Testis (tissue), 2 donors: ENCODE data around the gene TNFRSF8.

Source experiments
- CTCF ChIP-seq, 3 experiments: fragments of 450-650 bp in 2 of 3; fragments of 200-600 bp in 1 of 3; sonication (generic) in 1 of 3; IDR thresholded peaks; one replicate each; pipeline ENCODE4 v1.5.1; 2016 to 2019; ENCODE audit warnings: antibody characterized with exemption in 3 of 3, mild to moderate bottlenecking in 2 of 3, moderate library complexity in 1 of 3
- POLR2A ChIP-seq: fragments of 450-650 bp; IDR thresholded peaks from one replicate; pipeline ENCODE4 v1.6.1; 2017; ENCODE audit warnings: antibody characterized with exemption, mild to moderate bottlenecking, moderate library complexity

- no peak for TF ChIP-seq CTCF (IDR thresholded peaks at IDR 0.05)
- no peak for TF ChIP-seq POLR2A
These were observed 110.0 kb downstream of the TNFRSF8 start for GRCh38 chr1:12173041-12173509.
